Endothelial cell (in vitro differentiated cells): ENCODE data around the gene TCN2. TPM values are rescaled to one million over a fixed set of nuclear protein-coding genes. Genes with fewer than 3 reads are reported as not detected.

Experiments
- DNase-seq: peaks from one replicate; pipeline ENCODE4 v3.0.0; 2021; ENCODE audit warnings: low spot score
- H3K27ac Mint-ChIP-seq: one replicate; pipeline ENCODE4 v1.8.0; 2021; ENCODE audit warnings: mixed read lengths, inconsistent platforms; ENCODE audit not compliant: unreplicated experiment
- H3K27me3 Mint-ChIP-seq: one replicate; pipeline ENCODE4 v1.8.0; 2021; ENCODE audit warnings: mild to moderate bottlenecking, moderate library complexity, mixed read lengths, inconsistent platforms; ENCODE audit not compliant: unreplicated experiment
- H3K36me3 Mint-ChIP-seq: one replicate; pipeline ENCODE4 v1.8.0; 2021; ENCODE audit warnings: mild to moderate bottlenecking, low read depth, mixed read lengths, inconsistent platforms; ENCODE audit not compliant: unreplicated experiment
- H3K4me1 Mint-ChIP-seq: one replicate; pipeline ENCODE4 v1.8.0; 2021; ENCODE audit warnings: mild to moderate bottlenecking, mixed read lengths, inconsistent platforms; ENCODE audit not compliant: unreplicated experiment
- H3K4me3 Mint-ChIP-seq: one replicate; pipeline ENCODE4 v1.8.0; 2021; ENCODE audit warnings: mild to moderate bottlenecking, mixed read lengths, inconsistent platforms; ENCODE audit not compliant: unreplicated experiment
- H3K9me3 Mint-ChIP-seq: one replicate; pipeline ENCODE4 v1.8.0; 2021; ENCODE audit warnings: mixed read lengths, inconsistent platforms; ENCODE audit not compliant: unreplicated experiment
- total RNA-seq: library from RNA; stranded (reverse); fragmentation: NEBNext Ultra II Directional; extraction: Animal tissue kit (Norgen Biotek cat#: 25700); gene quantifications from one replicate; pipeline ENCODE4 v1.2.1, GENCODE V29; 2021; ENCODE audit not compliant: unreplicated experiment
- TF ChIP-seq, protein P1 (sequence below): fragments of 200-600 bp; sonication (generic); IDR thresholded peaks from one replicate; pipeline ENCODE4 v1.5.0; 2021; ENCODE audit warnings: antibody characterized with exemption; ENCODE audit not compliant: unreplicated experiment

Gene TCN2
- total RNA-seq, 1 donor from 2014 or later = 59.5 TPM

DNA sequence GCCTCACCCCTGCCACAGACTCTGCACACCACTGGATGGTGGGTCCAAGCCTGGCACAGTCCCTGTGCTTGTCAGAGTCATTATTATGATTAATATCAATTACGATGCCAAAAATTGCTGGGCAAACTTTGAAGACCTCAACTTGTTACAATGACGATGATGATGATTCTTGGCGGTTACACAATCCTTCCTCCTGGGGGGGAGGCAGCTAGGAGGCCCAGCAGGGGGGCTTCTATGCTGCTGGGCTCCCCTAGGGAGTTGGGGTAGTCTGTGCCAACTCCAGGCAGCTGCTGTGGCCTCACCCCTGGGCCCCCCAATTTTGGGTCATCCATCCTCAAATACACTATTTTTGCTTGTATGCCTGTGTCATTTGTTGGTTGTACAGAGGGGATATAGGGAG lies 40.6 kb downstream of the TCN2 start:
- peaks cover 3% of the 10 kb centered on the region for H3K4me1 Mint-ChIP-seq
- H3K27me3 Mint-ChIP-seq = peaks cover 9% of the 10 kb centered on the region
- no peak overlapping the region for H3K27ac Mint-ChIP-seq
- DNase-seq = no peak
- H3K4me3 Mint-ChIP-seq = no peak overlapping the region
- H3K9me3 Mint-ChIP-seq = no peaks in the 10 kb centered on the region
- H3K36me3 Mint-ChIP-seq = peaks cover 5% of the 10 kb centered on the region
- TF ChIP-seq, protein P1, sequence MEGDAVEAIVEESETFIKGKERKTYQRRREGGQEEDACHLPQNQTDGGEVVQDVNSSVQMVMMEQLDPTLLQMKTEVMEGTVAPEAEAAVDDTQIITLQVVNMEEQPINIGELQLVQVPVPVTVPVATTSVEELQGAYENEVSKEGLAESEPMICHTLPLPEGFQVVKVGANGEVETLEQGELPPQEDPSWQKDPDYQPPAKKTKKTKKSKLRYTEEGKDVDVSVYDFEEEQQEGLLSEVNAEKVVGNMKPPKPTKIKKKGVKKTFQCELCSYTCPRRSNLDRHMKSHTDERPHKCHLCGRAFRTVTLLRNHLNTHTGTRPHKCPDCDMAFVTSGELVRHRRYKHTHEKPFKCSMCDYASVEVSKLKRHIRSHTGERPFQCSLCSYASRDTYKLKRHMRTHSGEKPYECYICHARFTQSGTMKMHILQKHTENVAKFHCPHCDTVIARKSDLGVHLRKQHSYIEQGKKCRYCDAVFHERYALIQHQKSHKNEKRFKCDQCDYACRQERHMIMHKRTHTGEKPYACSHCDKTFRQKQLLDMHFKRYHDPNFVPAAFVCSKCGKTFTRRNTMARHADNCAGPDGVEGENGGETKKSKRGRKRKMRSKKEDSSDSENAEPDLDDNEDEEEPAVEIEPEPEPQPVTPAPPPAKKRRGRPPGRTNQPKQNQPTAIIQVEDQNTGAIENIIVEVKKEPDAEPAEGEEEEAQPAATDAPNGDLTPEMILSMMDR = no peak

DNA sequence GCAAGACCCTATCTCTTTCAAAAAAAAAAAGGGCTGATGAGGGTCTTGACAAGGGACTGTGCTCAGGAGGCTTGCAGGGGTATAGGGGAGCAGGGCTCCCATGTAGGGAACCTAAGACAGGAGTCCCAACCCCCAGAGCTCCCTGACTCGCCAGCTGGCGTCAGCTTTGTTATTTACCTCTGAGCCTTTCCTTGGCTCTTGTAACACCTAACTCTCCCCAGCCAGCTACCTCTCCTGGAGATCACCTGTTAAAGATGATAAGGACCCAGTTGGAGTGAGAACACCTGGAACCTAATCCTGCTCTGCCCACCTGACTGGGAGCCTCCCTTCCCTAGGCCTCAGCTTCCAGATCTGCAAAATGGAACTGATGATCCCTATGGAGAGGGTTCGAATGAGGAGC lies 41.9 kb downstream of the TCN2 start:
- Mint-ChIP-seq H3K4me3 (no peak overlapping the region), H3K36me3 (no peaks in the 10 kb centered on the region), H3K27ac (no peak overlapping the region), H3K9me3 (no peaks in the 10 kb centered on the region), H3K4me1 (peaks cover 3% of the 10 kb centered on the region), H3K27me3 (peaks cover 3% of the 10 kb centered on the region)
- DNase-seq = no peak
- TF ChIP-seq, protein P1 = no peak

DNA sequence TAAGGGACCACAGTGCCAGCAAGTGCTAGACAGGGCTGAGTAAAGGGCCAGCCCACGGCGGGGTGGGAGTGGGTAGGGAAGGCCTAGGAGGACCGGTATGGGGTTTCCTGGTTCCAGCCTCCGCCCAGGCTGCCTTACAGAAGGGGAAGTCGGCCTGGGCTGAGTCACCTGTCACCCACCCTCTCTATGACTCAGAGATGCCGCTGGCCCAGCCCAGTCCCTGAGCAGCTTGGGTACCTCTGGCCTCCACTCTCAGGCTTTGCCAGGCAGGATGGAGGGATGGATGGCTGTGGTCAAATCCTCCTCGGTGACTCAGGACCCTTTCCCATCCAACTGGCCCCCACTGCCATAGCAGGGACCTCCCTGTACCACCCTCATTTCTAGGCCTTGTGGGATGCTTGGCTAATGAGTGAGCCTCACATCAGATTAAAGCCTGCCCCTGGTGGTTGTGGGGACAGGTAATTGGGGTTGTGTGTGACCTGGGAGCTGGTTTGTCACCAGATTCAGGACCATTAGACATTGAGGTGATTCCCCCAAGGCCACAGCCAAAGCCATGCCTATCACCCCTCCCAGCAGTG lies 42.5 kb downstream of the TCN2 start:
- no peak overlapping the region for H3K4me3 Mint-ChIP-seq
- no peaks in the 10 kb centered on the region for H3K9me3 Mint-ChIP-seq
- H3K27ac Mint-ChIP-seq = no peak overlapping the region
- H3K36me3 Mint-ChIP-seq = no peaks in the 10 kb centered on the region
- H3K4me1 Mint-ChIP-seq = peaks cover 3% of the 10 kb centered on the region
- no peak for DNase-seq
- H3K27me3 Mint-ChIP-seq = peaks cover 3% of the 10 kb centered on the region
- TF ChIP-seq, protein P1 = no peak

DNA sequence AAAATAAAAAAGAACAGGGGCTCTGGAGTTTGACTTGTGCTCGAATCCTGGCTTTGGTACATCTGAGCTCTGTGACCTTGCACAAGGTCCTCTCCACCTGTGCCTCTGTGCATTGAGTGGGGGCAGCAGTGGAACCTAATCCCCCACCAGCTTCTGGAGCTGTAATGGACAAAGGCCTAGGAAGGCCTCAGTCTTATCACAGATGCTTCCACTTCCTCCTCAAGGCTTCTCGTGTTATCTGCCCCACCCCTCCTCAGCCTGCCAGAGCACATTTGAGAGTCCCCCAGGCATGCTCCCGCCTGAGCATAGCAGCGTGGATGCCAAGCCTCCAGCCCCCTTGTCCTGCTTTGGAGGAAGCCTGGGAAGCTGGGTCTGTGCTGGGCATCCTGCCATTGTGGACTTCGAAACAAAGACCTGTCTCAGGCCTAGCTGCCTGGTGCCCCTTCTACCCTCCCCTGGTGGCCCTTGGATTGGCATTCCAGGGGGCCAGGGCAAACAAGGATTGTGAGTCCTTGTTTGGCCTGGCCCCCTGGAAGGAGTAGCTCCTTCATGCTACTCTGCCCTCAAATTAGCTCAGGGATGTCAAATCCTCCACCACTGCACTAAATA lies 43.6 kb downstream of the TCN2 start:
- H3K9me3 Mint-ChIP-seq = no peaks in the 10 kb centered on the region
- H3K4me3 Mint-ChIP-seq = no peak overlapping the region
- H3K4me1 Mint-ChIP-seq = peaks cover 3% of the 10 kb centered on the region
- no peak overlapping the region for H3K27ac Mint-ChIP-seq
- H3K27me3 Mint-ChIP-seq = peaks cover 4% of the 10 kb centered on the region
- TF ChIP-seq, protein P1 = no peak
- peak; percentile 22 for DNase-seq
- no peaks in the 10 kb centered on the region for H3K36me3 Mint-ChIP-seq

DNA sequence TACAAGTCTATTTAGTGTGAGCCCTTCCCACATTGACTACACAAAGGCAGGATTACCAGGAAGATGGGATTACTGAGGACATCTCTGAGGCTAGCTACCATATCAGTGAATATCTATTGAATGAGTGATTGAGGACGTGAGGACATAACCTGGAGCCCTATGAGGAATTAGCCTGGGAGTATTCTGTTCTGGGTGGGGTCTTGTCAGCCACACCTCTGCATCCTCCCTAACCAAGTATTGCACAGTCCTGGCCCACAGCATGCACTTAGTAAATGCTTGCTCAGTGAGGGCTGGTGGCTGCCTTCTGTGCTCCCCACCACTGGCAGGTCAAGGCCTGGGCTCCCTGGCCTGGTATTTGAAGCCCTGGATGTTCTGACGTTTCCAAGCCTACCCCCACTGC lies 45.9 kb downstream of the TCN2 start:
- Mint-ChIP-seq H3K9me3 (no peaks in the 10 kb centered on the region), H3K36me3 (no peaks in the 10 kb centered on the region), H3K27me3 (peaks cover 4% of the 10 kb centered on the region)

More for the DNA sequence above, 45.9 kb downstream of the TCN2 start:
- Mint-ChIP-seq H3K4me1 (peaks cover 3% of the 10 kb centered on the region), H3K27ac (no peak overlapping the region), H3K4me3 (no peak overlapping the region)
- no peak for DNase-seq
- TF ChIP-seq, protein P1 = no peak
